Liver (tissue), 9 donors: ENCODE data around the gene KLKB1. TPM values are rescaled to one million over a fixed set of nuclear protein-coding genes. Genes with fewer than 3 reads are reported as not detected.

ENCODE experiments used
- DNase-seq: peaks from one replicate; pipeline ENCODE4 v3.0.0-alpha.2; 2017; ENCODE audit warnings: low spot score
- H3K27ac ChIP-seq, 2 donors: one replicate each; pipeline ENCODE4 v1.7.0; 2013; ENCODE audit warnings: inconsistent platforms in 2 of 2, low read length in 2 of 2, control low read depth in 1 of 2, low read depth in 1 of 2, mild to moderate bottlenecking in 1 of 2
- H3K27me3 ChIP-seq, 4 donors: one replicate each; pipeline versions ENCODE4 v1.6.1 to v1.7.0; 2013; ENCODE audit warnings: low read length in 3 of 4, inconsistent platforms in 1 of 4, mild to moderate bottlenecking in 1 of 4, moderate library complexity in 1 of 4; ENCODE audit not compliant: control insufficient read depth in 4 of 4, insufficient read depth in 4 of 4
- H3K36me3 ChIP-seq, 4 donors: one replicate each; pipeline versions ENCODE4 v1.6.1 to v1.7.0; 2013; ENCODE audit warnings: low read length in 3 of 4, mild to moderate bottlenecking in 3 of 4, low read depth in 1 of 4, moderate library complexity in 1 of 4; ENCODE audit not compliant: control insufficient read depth in 4 of 4, insufficient read depth in 3 of 4
- H3K4me1 ChIP-seq, 4 donors: one replicate each; pipeline versions ENCODE4 v1.6.1 to v1.7.0; 2013; ENCODE audit warnings: low read length in 3 of 4, mild to moderate bottlenecking in 3 of 4, moderate library complexity in 1 of 4; ENCODE audit not compliant: control insufficient read depth in 4 of 4, insufficient read depth in 4 of 4
- H3K4me3 ChIP-seq, 3 donors: one replicate each; pipeline versions ENCODE4 v1.6.1 to v1.7.0; 2013; ENCODE audit warnings: low read length in 3 of 3, control low read depth in 1 of 3, low read depth in 1 of 3, mild to moderate bottlenecking in 1 of 3
- H3K9ac ChIP-seq, 2 donors: one replicate each; pipeline ENCODE4 v1.7.0; 2013; ENCODE audit warnings: low read length in 2 of 2, mild to moderate bottlenecking in 2 of 2, moderate library complexity in 2 of 2, control low read depth in 1 of 2, low read depth in 1 of 2
- H3K9me3 ChIP-seq, 4 donors: one replicate each; pipeline versions ENCODE4 v1.6.1 to v1.7.0; 2013; ENCODE audit warnings: low read length in 3 of 4; ENCODE audit not compliant: control insufficient read depth in 4 of 4
- ATF3 ChIP-seq: IDR thresholded peaks from 2 replicates; pipeline ENCODE4 v1.6.1; 2016; ENCODE audit warnings: antibody characterized with exemption
- CTCF ChIP-seq: fragments of 150-350 bp; IDR thresholded peaks from 2 replicates; pipeline ENCODE4 v1.5.1; 2017; ENCODE audit warnings: improper control_type of control experiment, low read depth, low read length; ENCODE audit not compliant: missing input control
- EGR1 ChIP-seq, 2 donors: IDR thresholded peaks; 2 replicates each; pipeline ENCODE4 v1.6.1; 2016 to 2018; ENCODE audit warnings: antibody characterized with exemption in 2 of 2, low read depth in 2 of 2
- FOXA1 ChIP-seq: IDR thresholded peaks from 2 replicates; pipeline ENCODE4 v1.6.1; 2016; ENCODE audit warnings: antibody characterized with exemption
- FOXA2 ChIP-seq: IDR thresholded peaks from 2 replicates; pipeline ENCODE4 v1.6.1; 2016; ENCODE audit warnings: antibody characterized with exemption
- GABPA ChIP-seq, 2 donors: IDR thresholded peaks in 1 of 2; conservative IDR thresholded peaks in 1 of 2; 2 replicates each; pipeline ENCODE4 v1.6.1; 2016; ENCODE audit warnings: antibody characterized with exemption in 2 of 2, mild to moderate bottlenecking in 1 of 2, moderate library complexity in 1 of 2
- HNF4A ChIP-seq, 2 donors: conservative IDR thresholded peaks; 2 replicates each; pipeline ENCODE4 v1.6.1; 2016; ENCODE audit warnings: antibody characterized with exemption in 2 of 2, mild to moderate bottlenecking in 2 of 2
- HNF4G ChIP-seq: IDR thresholded peaks from 2 replicates; pipeline ENCODE4 v1.6.1; 2016; ENCODE audit warnings: antibody characterized with exemption
- JUND ChIP-seq, 2 donors: IDR thresholded peaks; 2 replicates each; pipeline ENCODE4 v1.6.1; 2016; ENCODE audit warnings: antibody characterized with exemption in 2 of 2
- MAX ChIP-seq: IDR thresholded peaks from 2 replicates; pipeline ENCODE4 v1.6.1; 2016; ENCODE audit warnings: antibody characterized with exemption
- NR2F2 ChIP-seq: IDR thresholded peaks from 2 replicates; pipeline ENCODE4 v1.6.1; 2016; ENCODE audit warnings: antibody characterized with exemption
- RAD21 ChIP-seq, 2 donors: IDR thresholded peaks; 2 replicates each; pipeline ENCODE4 v1.6.1; 2016; ENCODE audit warnings: antibody characterized with exemption in 2 of 2, mild to moderate bottlenecking in 2 of 2
- REST ChIP-seq: IDR thresholded peaks from 2 replicates; pipeline ENCODE4 v1.6.1; 2016; ENCODE audit warnings: antibody characterized with exemption, mild to moderate bottlenecking
- RXRA ChIP-seq, 2 donors: IDR thresholded peaks; 2 replicates each; pipeline ENCODE4 v1.6.1; 2017 to 2018; ENCODE audit warnings: antibody characterized with exemption in 2 of 2, mild to moderate bottlenecking in 1 of 2
- SP1 ChIP-seq: IDR thresholded peaks from 2 replicates; pipeline ENCODE4 v1.6.1; 2018; ENCODE audit warnings: antibody characterized with exemption, mild to moderate bottlenecking
- TAF1 ChIP-seq: conservative IDR thresholded peaks from 2 replicates; pipeline ENCODE4 v1.6.1; 2016; ENCODE audit warnings: antibody characterized with exemption, mild to moderate bottlenecking
- YY1 ChIP-seq: IDR thresholded peaks from 2 replicates; pipeline ENCODE4 v1.6.1; 2016; ENCODE audit warnings: antibody characterized with exemption, mild to moderate bottlenecking
- ZBTB33 ChIP-seq: IDR thresholded peaks from 2 replicates; pipeline ENCODE4 v1.6.1; 2016; ENCODE audit warnings: antibody characterized with exemption
- WGBS: extraction: QIAGEN DNeasy Blood & Tissue Kit; methylation state at CpG from one replicate; pipeline ENCODE4 v1.1.7; 2013; 5-methylcytosine and 5-hydroxymethylcytosine counted together
- polyA plus RNA-seq, 2 donors: library from polyadenylated mRNA; stranded (reverse) in 1 of 2; unstranded in 1 of 2; fragments of 200-250 nt in 1 of 2; fragments of >200 nt in 1 of 2; fragmentation: Nextera tagmentation in 1 of 2; extraction: Ambion mirVana in 1 of 2; gene quantifications; one replicate each; pipeline versions ENCODE4 v1.2.1 to v1.2.3, GENCODE V29; 2013 to 2015
- total RNA-seq, 2 donors: library from RNA; depleted of rRNA; stranded (reverse); fragments of >200 nt; gene quantifications; one replicate each; pipeline ENCODE4 v1.2.3, GENCODE V29; 2014
- donor health status: healthy.
- donor health status: healthy.
- donor health status: healthy.
- donor health status: healthy.
- donor health status: healthy.

The KLKB1 gene
- total and polyA plus RNA-seq, 4 donors, result 36.5 to 78.9 (median 60.2) TPM

- no peak for TF ChIP-seq MAX
Measured at GRCh38 chr4:186190581-186191199, 36.6 kb upstream of the KLKB1 start (continued).

GRCh38 chr4:186191200-186192065 is 35.9 kb upstream of the KLKB1 start, which contains the start of gene CYP4V2:
Gene CYP4V2, plus strand, starts transcription at chr4:186191567. Its CDS starts 257 bp downstream, at chr4:186191824.
- WGBS, result under 1% methylated on average over 107 of the region's 107 CpGs
- Histone ChIP-seq H3K27me3 (no peaks in the 10 kb centered on the region), H3K4me1 (peaks cover 7 to 46% (median 30%) of the 10 kb centered on the region in 4 donors), H3K9ac (peak within 1 kb of the TSS; percentile 92 to 94), H3K4me3 (peak within 1 kb of the TSS; percentile 83 to 96 (median 95)), H3K27ac (peak within 1 kb of the TSS; percentile 98 to 99), H3K36me3 (peaks cover 0 to 9% (median 0%) of the 10 kb centered on the region in 4 donors), H3K9me3 (no peaks in the 10 kb centered on the region)
- DNase-seq, result peak; percentile 74
- TF ChIP-seq FOXA2 (no peak), FOXA1 (peak; percentile 27), RAD21 (IDR thresholded peaks at IDR 0.05) (peak; percentile 28), TAF1 (no peak), ATF3 (no peak), GABPA (IDR thresholded peaks at IDR 0.05 in 1 of 2, conservative IDR thresholded peaks at IDR 0.05 in 1 of 2) (peak; percentile 61 to 88), REST (peak; percentile 12), MAX (no peak), RXRA (IDR thresholded peaks at IDR 0.05) (peak; percentile 17 to 20), ZBTB33 (no peak), NR2F2 (peak; percentile 77), CTCF (peak; percentile 22), EGR1 (IDR thresholded peaks at IDR 0.05; ENCODE audit: low read depth in 2 of 2) (peak; percentile 19 to 71), YY1 (peak; percentile 7), HNF4G (no peak), HNF4A (conservative IDR thresholded peaks at IDR 0.05) (no peak), SP1 (peak; percentile 26), JUND (IDR thresholded peaks at IDR 0.05) (no peak)
